Measurements from ENCODE around the gene RNF148. TPM values are rescaled to one million over a fixed set of nuclear protein-coding genes. Genes with fewer than 3 reads are reported as not detected.
A peak's percentile ranks its signal among the peaks of the same experiment; 100 is the strongest.
"Not testable (repeated sequence)": the region's sequence is repeated elsewhere in the genome, so short reads cannot be mapped to it uniquely, and the experiment has no call there.

The RNF148 gene
- polyA plus RNA-seq, 1 donor, result not detected

GRCh38 chr7:122689346-122690109 lies 13.2 kb downstream of the RNF148 start:
- DNase-seq, result no peak

GRCh38 chr7:122688400-122688998 lies 14.2 kb downstream of the RNF148 start:
- peak; percentile 11 for DNase-seq

GRCh38 chr7:122686360-122686878 lies 16.3 kb downstream of the RNF148 start:
- DNase-seq, result no peak

- DNase-seq, result no peak
These were observed 18.2 kb downstream of the RNF148 start for GRCh38 chr7:122684504-122684903.

- DNase-seq, result no peak
These were observed 19.7 kb downstream of the RNF148 start for GRCh38 chr7:122682815-122683550.

- DNase-seq, result not testable (repeated sequence)
These were observed 21.5 kb downstream of the RNF148 start for GRCh38 chr7:122681186-122681585.

GRCh38 chr7:122679813-122680212 lies 22.9 kb downstream of the RNF148 start:
- no peak for DNase-seq

- DNase-seq, result not testable (repeated sequence)
These were observed 23.4 kb downstream of the RNF148 start for GRCh38 chr7:122679269-122679709.

GRCh38 chr7:122677149-122677548 lies 25.6 kb downstream of the RNF148 start:
- DNase-seq, result no peak

- no peak for DNase-seq
These were observed 26.3 kb downstream of the RNF148 start for GRCh38 chr7:122676466-122676865.

GRCh38 chr7:122675621-122676020 lies 27.1 kb downstream of the RNF148 start:
- no peak for DNase-seq

- peak; percentile 4 for DNase-seq
These were observed 27.7 kb downstream of the RNF148 start for GRCh38 chr7:122675011-122675410.

- peak; percentile 52 for DNase-seq
These were observed 28.2 kb downstream of the RNF148 start for GRCh38 chr7:122674502-122674901.

GRCh38 chr7:122673951-122674350 lies 28.8 kb downstream of the RNF148 start:
- no peak for DNase-seq

- no peak for DNase-seq
These were observed 30.2 kb downstream of the RNF148 start for GRCh38 chr7:122672536-122672935.

- DNase-seq, result no peak
These were observed 39.0 kb downstream of the RNF148 start for GRCh38 chr7:122663733-122664132.

- no peak for DNase-seq
These were observed 43.9 kb downstream of the RNF148 start for GRCh38 chr7:122658856-122659255.

- no peak for DNase-seq
These were observed 49.0 kb downstream of the RNF148 start for GRCh38 chr7:122653685-122654084.

- DNase-seq, result no peak
These were observed 49.8 kb downstream of the RNF148 start for GRCh38 chr7:122652876-122653275.

All from hindlimb muscle (tissue), 1 donor.